HG03432 (cell line): ENCODE results near the gene FCER2.

Source experiments
- ATAC-seq: cut with Tn5 transposase; IDR thresholded peaks from one replicate; pipeline ENCODE4 v1.9.1; 2021; ENCODE audit warnings: mild to moderate bottlenecking, moderate library complexity; ENCODE audit not compliant: unreplicated experiment

The FCER2 gene

DNA sequence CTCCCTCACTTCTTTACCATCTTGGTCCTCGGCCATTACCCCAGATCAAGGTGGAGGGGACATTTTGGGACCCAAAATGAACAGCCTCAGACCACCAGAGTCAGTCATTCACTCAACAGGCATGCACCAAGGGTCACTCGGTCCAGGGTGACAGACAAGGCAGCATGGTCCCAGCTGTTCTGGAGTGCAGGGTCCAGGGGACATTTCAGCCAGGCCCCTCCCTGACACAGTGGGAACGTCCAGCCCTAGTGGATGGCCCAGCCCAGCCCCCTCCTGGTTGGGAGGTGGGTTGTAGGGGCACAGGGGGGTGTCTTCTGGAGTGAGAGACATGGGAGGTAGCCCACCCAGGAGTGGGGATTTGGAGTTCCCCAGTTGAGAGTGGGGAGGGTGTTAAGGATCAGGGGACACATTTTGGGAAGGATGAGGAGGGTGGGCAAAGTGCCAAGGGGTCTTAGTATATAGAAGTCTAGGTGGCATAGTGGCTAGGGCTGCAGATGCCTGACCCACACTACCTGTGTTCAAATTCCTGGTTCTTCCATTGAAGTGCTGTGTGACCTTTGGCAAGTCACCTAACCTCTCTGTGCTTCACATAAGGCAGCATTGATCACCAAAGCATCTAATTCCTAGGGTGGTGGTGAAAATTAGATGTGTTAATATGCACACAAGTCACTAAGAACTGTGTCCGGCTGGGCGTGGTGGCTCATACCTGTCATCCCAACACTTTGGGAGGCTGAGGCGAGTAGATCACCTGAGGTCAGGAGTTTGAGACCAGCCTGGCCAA is 2.5 kb upstream of the FCER2 start:
- no peak for ATAC-seq

DNA sequence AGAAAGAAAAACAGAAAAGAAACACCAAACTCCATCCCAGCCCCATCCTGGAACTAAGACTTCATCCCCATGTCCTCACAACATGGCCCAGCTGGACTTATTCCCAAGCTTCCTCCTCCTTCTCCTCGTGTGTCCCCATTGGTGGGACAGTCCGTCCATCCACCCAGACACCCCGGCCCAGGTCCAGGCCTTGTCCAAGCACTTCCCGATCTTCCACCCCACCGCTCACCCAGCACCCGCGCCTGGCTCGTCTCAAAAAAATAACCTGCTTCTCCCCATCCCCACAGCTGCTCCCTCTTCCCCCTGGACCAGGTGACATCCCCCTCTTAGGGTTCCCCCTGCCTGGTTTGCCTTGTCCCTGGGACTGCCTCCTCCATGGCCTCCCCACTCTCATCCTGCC is 1.4 kb upstream of the FCER2 start:
- ATAC-seq: no peak

DNA sequence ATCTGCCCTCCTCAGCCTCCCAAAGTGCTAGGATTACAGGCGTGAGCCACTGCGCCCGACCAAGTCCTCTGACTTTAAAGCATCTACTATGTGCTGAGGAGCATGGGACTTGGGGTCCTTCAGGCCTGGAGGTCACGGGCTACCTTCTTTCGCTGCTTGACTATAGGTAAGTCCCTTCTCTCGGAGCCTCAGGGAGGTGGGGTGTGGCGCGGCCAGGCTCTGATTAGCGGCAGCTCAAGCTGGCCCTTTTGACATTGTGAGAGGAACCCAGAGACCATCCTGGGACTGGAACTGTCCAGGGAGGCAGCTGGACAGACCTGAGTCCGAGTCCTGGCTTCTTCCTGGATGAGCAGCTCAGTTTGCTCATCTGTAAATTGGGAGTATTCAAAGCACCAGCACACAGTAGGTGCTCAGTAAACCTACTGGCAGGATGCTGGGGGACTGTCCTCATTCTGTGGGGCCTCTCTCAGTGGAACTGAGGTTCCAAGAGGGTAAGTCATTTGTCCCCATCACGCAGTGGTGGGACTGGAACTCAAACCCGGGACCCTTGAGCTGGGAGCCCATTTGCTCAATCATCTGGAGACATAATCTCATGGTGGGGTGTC is 780 bp downstream of the FCER2 start:
- ATAC-seq: no peak

DNA sequence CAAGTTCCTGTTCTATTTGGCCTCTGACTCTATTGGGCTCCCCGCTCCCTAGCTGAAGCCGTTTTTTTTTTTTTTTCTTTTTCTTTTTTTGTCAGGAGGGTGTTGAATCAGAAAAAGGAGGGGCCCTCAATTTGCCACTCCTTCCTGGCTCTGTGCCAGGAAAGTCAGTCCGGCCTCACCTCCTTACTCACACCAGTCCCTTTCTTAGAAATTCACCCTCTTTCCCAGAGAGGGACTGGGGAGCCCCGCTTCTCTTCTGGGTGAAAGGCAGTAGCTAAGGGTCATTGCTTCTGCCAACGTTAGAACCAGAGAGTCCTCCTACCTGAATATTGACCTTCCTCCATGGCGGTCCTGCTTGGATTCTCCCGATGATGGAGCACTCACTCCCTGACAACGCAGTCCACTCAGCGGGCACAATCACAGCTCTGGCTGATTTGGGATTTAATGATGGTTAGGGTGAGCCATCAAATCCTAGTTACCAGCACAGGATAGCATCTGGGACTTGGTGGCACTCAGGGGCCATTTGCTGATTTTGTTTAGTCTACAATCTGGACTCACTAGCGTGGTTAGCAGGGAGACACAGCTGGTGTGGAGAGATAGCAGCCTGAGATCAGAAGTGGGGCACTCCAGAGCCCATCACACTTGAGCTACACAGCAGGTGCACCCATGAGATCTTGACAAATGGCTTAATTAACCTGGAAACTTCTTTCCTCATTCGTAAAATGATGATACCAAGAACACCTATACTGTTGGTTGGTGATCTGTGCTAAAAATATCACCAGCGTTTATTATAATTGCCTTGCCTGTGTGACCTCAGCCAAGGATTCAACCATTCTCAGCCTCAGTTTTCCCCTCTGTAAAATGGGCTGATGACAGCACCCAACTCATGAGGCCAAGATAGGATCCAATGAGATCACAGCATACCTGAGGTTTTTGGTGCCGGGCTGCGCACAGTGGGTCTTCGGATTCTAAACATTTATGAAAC is 2.2 kb downstream of the FCER2 start:
- ATAC-seq: no peak

DNA sequence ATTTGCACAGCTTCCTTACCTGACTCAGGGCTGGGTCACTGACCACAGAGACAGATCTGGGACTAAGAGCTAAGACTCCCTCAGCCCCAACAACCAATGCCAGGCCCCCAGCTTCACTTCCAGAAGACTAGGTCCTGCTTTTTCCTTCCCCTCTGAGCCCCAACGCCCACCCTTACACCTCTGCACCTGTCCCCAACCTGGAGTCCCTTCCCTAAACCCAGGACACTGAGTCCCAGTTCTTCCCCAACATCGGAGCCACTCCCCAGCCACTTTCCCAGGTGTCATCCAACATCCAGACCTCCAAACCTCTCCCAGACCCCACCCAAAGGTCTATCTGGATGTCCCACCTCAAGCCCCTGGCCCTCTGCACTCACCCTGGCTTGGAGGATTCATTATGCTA is 2.9 kb downstream of the FCER2 start:
- ATAC-seq: no peak

DNA sequence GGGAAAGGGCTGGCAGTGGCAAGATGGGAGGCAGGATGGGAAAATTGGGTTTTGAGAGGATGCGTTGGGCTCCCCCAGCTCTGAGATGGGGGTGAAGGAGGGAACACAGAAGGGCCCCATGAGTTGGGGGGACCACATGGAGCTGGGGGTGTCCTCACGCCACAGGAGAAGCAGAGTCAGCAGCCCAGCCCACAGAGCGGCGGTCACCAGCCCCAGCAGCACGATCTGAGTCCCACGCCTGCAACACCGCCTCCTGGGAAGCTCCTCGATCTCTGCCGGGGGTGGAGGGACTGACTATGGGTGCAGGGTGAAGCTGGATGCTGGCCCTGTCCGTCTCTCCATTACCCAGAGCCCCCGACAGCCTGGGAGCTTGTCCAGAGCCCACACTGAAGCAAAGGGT is 3.3 kb downstream of the FCER2 start:
- ATAC-seq: no peak

DNA sequence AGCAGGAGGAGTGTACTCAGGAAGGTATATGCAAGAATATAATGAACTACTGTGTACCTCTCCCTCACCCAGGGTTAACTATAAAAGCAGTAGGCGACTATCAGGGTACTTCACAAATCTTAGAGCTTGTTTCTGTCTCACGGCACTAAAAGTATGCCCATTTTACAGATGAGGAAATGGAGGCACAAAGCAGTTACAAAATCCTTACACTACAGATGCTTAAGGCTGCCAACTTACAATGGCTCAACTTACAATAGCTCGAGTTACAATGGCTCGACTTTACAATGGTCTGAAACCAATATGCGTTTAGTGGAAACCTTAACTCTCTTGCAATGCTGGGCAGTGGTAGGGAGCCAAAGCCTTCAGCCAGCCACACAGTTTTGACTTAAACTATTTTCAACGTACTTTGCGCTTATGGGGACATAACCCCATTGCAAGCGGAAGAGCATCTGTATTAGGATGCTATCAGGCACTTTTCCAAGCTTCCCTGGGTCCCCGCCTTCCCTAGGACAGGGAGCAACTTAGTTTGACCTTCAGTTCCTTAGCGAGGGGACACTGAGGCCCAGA is 4.1 kb downstream of the FCER2 start:
- ATAC-seq: no peak

DNA sequence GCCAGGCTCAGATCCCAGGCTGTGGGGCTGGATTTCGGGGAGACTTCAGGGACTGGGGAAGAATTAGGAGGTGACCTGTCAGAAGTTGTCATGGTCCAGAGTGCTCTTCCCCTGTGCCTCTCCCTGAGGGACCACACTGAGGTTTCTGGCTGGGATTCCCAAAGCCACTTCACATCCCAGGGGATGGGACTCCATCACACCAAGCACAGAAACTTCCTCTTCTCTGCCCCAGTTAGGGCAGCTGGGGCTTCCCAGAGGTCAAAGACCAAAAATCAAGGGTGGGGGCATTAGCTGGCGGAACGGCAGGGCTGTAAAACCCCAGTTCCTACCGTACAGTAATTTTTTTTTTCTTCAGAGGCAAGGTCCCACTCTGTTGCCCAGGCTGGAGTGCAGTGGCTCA is 7.4 kb downstream of the FCER2 start:
- ATAC-seq: no peak

DNA sequence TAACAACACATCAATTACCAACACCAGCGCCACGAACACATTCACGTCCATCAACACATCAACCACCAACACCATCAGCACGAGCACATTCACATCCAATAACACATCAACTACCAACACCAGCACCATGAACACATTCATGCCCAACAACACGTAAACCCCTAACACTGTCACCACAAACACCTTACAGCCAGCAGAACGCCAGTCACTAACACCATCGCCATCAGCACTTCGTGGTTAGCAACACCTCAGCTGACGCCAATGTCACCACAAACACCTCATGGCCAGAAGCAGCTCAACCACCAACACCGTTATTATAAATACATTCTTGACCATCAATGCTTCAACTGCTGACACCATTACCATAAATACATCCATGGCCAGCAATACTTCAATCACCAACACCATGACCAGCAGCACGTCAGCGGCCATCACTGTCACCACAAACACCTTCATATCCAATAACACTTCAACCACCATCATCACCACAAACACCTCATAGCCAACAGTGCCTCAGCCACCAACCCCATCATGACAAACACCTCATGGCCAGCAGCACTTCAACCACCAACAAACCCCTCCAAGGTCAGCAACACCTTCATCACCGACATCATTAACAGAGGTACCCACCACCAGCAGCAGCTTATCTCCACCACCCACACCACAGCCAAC is 9.4 kb downstream of the FCER2 start:
- ATAC-seq: no peak

DNA sequence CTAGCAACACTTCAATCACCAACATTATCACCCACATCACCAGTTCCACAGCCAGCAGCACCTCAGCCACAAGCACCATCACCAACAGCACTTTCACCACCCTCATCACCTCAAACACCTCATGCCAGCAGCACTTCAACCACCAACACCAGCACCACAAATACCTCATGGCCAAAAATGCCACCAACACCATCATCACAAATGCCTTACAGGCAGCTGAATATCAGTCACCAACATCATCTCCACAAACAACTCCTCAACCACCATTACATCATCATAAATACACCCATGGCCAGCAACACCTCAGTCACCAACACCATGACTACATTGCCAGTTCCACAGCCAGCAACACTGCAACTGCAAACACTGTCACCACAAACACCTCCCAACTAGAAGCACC is 10.4 kb downstream of the FCER2 start:
- no peak for ATAC-seq

DNA sequence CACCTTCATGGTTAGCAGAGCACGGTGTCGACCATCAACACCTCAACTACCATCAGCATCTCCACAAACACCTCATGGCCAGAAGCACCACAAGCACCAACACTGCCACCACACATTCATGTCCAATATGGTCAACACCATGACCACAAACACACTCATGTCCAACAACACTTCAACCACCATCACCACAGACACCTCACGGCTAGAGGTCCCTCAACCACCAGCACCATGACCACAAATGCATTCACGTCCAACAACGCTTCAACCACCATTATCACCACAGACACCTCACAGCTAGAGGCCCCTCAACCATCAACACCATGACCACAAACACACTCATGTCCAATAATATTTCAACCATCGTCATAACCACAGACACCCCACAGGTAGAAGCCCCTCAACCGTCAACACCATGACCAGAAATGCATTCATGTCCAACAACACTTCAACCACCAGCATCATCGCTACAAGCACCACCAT is 11.1 kb downstream of the FCER2 start:
- no peak for ATAC-seq

DNA sequence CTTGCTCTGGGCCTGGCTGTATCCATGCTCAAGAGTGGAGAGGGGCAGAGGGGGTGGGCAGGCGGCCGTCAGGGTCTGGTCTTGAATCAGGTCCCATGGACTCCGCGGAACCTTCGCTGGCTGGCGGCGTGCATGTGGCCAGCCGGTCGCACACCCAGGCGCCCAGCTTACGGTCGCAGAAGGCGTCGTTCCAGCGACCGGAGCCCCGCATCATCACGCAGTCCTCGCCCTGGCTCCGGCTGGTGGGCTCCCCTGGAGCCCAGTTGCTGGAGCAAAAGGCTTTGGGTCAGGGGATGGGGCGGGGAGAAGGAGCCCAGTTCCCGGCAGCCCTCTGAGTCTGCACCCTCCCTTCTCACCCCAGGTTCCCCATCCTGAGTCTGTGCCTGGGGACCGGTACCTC is 12.8 kb downstream of the FCER2 start:
- no peak for ATAC-seq

DNA sequence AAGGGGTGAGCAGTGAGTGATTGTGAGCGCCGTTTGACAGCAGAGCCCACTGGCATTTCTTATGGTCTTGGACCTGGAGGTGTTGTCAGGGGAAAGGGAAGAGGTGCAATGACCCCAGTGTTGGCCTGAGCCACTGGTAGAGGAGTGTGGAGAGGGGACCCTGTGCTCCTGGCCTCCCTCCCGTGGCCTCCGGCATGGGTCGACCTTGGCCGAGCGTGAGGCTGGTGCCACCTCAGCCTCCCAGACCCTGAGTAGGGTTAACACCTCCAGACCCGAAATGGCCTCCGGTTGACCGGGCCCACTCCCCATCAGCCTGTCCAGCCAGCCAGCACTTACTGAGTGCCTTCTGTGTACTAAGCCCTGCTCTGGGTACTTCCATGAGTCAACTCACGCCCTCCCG is 14.8 kb downstream of the FCER2 start:
- no peak for ATAC-seq

DNA sequence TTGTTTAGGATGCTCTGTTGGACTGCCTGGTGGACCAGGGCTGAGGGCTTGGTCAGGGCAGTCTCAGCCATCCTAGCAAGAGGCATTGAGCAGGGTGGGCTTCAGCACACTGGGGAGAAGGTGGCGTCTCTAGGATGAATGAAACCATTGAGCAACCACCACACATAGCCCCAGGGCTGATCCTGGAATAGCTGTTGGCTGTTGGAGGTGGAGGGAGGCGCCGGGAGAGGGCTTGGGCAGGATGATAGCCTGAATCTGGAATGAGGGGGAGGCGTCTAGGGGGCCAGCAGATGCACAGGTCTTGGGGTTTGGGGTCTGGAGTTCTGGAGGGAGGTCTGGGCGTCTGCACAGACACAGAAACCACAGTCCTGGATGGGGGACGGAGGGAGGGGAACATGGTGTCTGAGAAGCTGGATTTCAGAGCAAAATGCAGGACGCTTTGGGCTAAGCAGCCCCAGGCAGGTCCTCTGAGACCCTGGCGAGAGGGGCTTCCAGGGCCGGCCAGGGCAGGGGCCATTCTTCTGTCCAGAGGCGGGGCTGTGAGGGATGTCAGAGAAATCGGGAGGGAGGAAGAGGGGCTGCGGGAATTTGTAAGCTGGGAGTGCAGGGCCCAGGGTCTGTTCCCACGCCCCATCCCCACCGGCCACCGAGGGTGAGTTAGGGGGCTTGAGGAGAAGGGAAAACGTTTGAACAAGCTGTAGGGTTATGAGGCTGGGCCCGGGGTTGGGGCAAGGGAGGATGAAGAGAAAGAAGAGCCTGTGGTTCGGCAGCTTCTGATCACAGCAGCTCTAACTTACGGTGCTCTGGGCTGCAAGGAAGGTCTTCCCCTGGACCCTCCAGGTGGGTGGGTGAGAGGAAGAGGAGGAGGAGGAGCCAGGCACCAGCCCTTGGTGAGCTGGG is 16.1 kb downstream of the FCER2 start:
- no peak for ATAC-seq

DNA sequence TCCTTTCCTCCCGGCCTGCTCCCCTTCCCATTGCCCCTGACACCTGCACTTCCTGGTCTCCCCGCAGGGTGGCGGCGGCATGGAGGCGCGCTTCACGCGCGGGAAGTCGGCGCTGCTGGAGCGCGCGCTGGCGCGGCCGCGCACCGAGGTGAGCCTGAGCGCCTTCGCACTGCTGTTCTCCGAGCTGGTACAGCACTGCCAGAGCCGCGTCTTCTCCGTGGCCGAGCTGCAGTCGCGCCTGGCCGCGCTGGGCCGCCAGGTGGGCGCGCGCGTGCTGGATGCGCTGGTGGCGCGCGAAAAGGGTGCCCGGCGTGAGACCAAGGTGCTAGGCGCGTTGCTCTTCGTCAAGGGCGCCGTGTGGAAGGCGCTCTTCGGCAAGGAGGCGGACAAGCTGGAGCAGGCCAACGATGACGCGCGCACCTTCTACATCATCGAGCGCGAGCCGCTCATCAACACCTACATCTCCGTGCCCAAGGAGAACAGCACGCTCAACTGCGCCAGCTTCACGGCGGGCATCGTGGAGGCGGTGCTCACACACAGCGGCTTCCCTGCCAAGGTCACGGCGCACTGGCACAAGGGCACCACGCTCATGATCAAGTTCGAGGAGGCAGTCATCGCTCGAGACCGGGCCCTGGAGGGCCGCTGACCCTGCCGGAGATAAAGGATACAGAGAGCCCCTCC is 19.6 kb downstream of the FCER2 start:
- ATAC-seq: no peak

DNA sequence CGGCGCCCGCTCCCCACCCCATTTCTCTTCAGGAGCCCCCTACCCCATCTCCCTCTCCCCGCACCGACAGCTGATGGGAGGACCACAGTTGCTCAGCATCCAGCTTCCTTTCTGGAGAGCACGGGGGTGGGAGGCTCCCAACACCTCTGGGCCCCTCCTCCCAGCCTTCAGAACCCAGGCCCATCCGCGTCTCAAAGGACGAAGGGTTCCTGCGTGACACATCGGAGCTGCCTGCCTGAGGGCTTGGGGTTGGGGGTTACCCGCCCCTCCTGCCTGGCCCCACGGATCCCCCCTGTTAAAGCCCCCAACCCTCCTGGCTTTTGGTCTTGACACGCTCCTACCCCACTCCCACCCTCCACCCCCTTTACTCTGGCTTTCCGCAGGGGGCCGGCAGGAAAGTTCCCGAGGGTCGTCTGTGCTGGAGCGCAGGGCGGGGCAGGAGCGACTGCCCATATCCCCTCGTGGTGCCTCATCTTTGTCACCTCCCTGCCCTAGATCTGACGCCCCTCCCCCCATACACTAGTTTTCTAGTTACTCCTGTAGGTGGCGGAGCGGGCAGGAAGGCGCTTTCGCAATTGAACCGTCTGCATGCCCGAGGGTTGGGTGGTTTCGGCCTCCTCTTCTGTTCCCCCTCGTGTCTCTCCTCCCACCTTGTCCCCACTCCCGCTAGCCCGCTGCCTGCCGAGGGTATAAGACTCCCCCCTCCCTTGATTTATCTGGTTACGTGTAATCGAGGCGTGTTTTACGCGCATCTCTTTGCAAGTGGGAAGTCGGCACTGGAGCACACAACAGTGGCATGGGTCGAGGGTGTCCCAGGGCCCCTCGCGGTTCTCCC is 20.4 kb downstream of the FCER2 start:
- ATAC-seq: peak; percentile 7

DNA sequence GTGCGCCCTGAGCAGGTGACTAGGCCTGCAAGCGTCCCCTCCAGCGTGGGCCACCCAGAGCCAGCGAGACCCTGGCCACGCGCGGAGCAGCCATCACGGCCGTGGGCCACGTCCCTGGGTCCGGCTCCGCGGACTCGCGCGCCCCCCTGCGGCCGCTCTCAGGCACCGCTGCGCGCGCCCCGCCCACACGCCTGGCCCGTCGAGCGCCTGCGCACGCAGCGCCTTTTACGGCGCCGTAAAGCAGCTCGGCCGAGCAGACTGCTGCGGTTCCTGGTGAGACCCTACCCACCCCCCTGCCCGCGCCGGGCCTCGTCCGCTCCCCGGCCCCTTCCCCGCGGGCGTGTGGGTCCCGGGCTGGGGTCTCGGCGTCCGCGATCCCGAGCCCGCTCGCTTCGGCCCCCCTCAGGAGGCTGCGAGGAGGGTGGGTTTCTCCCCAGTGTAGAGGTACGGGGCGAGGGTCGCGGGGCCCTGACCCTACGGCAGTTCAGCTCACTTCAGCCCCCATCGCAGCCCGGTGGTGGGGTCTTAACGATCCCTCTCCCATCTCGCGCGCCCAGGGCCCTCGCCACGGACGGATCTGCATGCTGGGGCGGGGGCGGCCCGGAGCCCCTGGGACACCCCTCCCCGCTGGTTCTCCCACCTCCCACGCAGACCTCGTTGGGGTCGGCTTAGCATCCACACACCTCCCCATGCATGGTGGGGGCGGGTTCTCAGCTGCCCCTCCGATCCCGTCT is 21.2 kb downstream of the FCER2 start, which contains the start of gene TRAPPC5:
TSS of gene TRAPPC5 (plus strand) at position 228 of the 734 bp plus-strand sequence. CDS start 1,421 bp downstream, outside the sequence.
- peak; percentile 73 for ATAC-seq
